Measurements from ENCODE around the gene KIAA1958.

KIAA1958 gene

GRCh38 chr9:112553256-112553826 lies 66.7 kb downstream of the KIAA1958 start:
- Histone ChIP-seq H3K27me3 (ENCODE audit: insufficient read depth, poor library complexity, severe bottlenecking) (no peaks in the 10 kb centered on the region), H3K27ac (replicated peaks) (no peak overlapping the region), H3K4me3 (replicated peaks; ENCODE audit: insufficient read depth, low read length) (no peak overlapping the region)
- no peak for DNase-seq (ENCODE audit: low read depth in 1 of 2, low spot score in 1 of 2)
- TF ChIP-seq GABPA (IDR thresholded peaks at IDR 0.05; ENCODE audit: low read depth) (no peak), POLR2AphosphoS5 (IDR thresholded peaks at IDR 0.05; ENCODE audit: low read depth) (no peak), CTCF (IDR thresholded peaks at IDR 0.05; ENCODE audit: insufficient read depth, low read length) (no peak), REST (IDR thresholded peaks at IDR 0.05; ENCODE audit: insufficient replicate concordance, low read depth) (no peak), SPI1 (IDR thresholded peaks at IDR 0.05; ENCODE audit: borderline replicate concordance, low read depth) (no peak)

GRCh38 chr9:112554516-112554915 lies 67.9 kb downstream of the KIAA1958 start:
- H3K27me3 ChIP-seq (ENCODE audit: insufficient read depth, poor library complexity, severe bottlenecking): no peaks in the 10 kb centered on the region
- H3K27ac ChIP-seq (replicated peaks): no peak overlapping the region
- no peak for DNase-seq (ENCODE audit: low read depth in 1 of 2, low spot score in 1 of 2)
- H3K4me3 ChIP-seq (replicated peaks; ENCODE audit: insufficient read depth, low read length): no peak overlapping the region
- TF ChIP-seq SPI1 (IDR thresholded peaks at IDR 0.05; ENCODE audit: borderline replicate concordance, low read depth) (no peak), GABPA (IDR thresholded peaks at IDR 0.05; ENCODE audit: low read depth) (no peak)

GRCh38 chr9:112555101-112555643 lies 68.5 kb downstream of the KIAA1958 start:
- no peak overlapping the region for H3K27ac ChIP-seq (replicated peaks)
- DNase-seq (ENCODE audit: low read depth in 1 of 2, low spot score in 1 of 2): no peak
- H3K4me3 ChIP-seq (replicated peaks; ENCODE audit: insufficient read depth, low read length): no peak overlapping the region
- no peaks in the 10 kb centered on the region for H3K27me3 ChIP-seq (ENCODE audit: insufficient read depth, poor library complexity, severe bottlenecking)
- TF ChIP-seq REST (IDR thresholded peaks at IDR 0.05; ENCODE audit: insufficient replicate concordance, low read depth) (no peak), POLR2AphosphoS5 (IDR thresholded peaks at IDR 0.05; ENCODE audit: low read depth) (no peak), CTCF (IDR thresholded peaks at IDR 0.05; ENCODE audit: insufficient read depth, low read length) (no peak), GABPA (IDR thresholded peaks at IDR 0.05; ENCODE audit: low read depth) (no peak), SPI1 (IDR thresholded peaks at IDR 0.05; ENCODE audit: borderline replicate concordance, low read depth) (no peak)

GRCh38 chr9:112555844-112556482 lies 69.3 kb downstream of the KIAA1958 start:
- no peak overlapping the region for H3K4me3 ChIP-seq (replicated peaks; ENCODE audit: insufficient read depth, low read length)
- no peak for DNase-seq (ENCODE audit: low read depth in 1 of 2, low spot score in 1 of 2)
- H3K27ac ChIP-seq (replicated peaks): no peak overlapping the region
- no peak for TF ChIP-seq CTCF (IDR thresholded peaks at IDR 0.05; ENCODE audit: insufficient read depth, low read length)
- TF ChIP-seq SPI1 (IDR thresholded peaks at IDR 0.05; ENCODE audit: borderline replicate concordance, low read depth): no peak
- H3K27me3 ChIP-seq (ENCODE audit: insufficient read depth, poor library complexity, severe bottlenecking): no peaks in the 10 kb centered on the region

All from HL-60 (cell line).